Endothelial cell of umbilical vein (primary cell): ENCODE data around the gene PSENEN. TPM values are rescaled to one million over a fixed set of nuclear protein-coding genes. Genes with fewer than 3 reads are reported as not detected.
"Not testable (repeated sequence)": the region's sequence is repeated elsewhere in the genome, so short reads cannot be mapped to it uniquely, and the experiment has no call there.

Experiments
- BruUV-seq: library from RNA; stranded (reverse); fragments of 400-500 nt; replicated peaks from 2 replicates; lab custom pipeline; 2021; lab: Mats Ljungman, UMichigan
- CTCF ChIA-PET: fragments of 300-600, 350-600 bp; sonication (Branson Sonifier 250); formaldehyde crosslinking; loops from one replicate; lab custom pipeline; 2021; ENCODE audit warnings: antibody characterized with exemption, inconsistent platforms; lab: Charles Lee
- POLR2A ChIA-PET: fragments of 300-600, 350-600 bp; sonication (Branson Sonifier 250); formaldehyde crosslinking; loops from one replicate; lab custom pipeline; 2021; ENCODE audit warnings: antibody characterized with exemption, inconsistent platforms; lab: Charles Lee
- DNase-seq: peaks from one replicate; pipeline ENCODE4 v3.0.0-alpha.2; 2011; ENCODE audit warnings: low read depth, low spot score
- FAIRE-seq: peaks from 2 replicates; lab custom pipeline; 2011; peaks lifted over from hg19 to GRCh38; lab: Jason Lieb, UNC
- H2AFZ ChIP-seq: 2 replicates; pipeline ENCODE4 v1.6.0; 2012; ENCODE audit warnings: low read depth, low read length, control low read depth, inconsistent platforms
- H3K27ac ChIP-seq: 2 replicates; pipeline ENCODE4 v1.5.1; 2011; ENCODE audit warnings: low read depth, mild to moderate bottlenecking, control low read depth, low read length, moderate library complexity; ENCODE audit not compliant: insufficient read depth
- H3K27me3 ChIP-seq, 2 experiments: 2 replicates each; pipeline versions ENCODE4 v1.6.0 to v1.6.1; 2011; ENCODE audit warnings: low read length in 2 of 2, mixed read lengths in 1 of 2; ENCODE audit not compliant: control insufficient read depth in 2 of 2, insufficient read depth in 2 of 2
- H3K36me3 ChIP-seq, 2 experiments: 2 replicates in 1 of 2; 3 replicates in 1 of 2; pipeline ENCODE4 v1.5.1; 2011; ENCODE audit warnings: low read length in 2 of 2, mild to moderate bottlenecking in 1 of 2, moderate library complexity in 1 of 2; ENCODE audit not compliant: control insufficient read depth in 2 of 2, insufficient read depth in 2 of 2; ENCODE audit errors: extremely low read depth in 1 of 2
- H3K4me1 ChIP-seq: 3 replicates; pipeline ENCODE4 v1.5.1; 2011; ENCODE audit warnings: mild to moderate bottlenecking, low read length; ENCODE audit not compliant: control insufficient read depth, insufficient read depth; ENCODE audit errors: extremely low read depth
- H3K4me2 ChIP-seq: 2 replicates; pipeline ENCODE4 v1.6.1; 2011; ENCODE audit warnings: low read length, control low read depth, mixed read lengths; ENCODE audit not compliant: insufficient read depth
- H3K4me3 ChIP-seq, 3 experiments: fragments of 200-600 bp in 1 of 3; sonication (generic), shearing (Covaris generic) in 1 of 3; replicated peaks in 1 of 3; 2 replicates each; pipeline ENCODE4 v1.5.1; 2011 to 2016; ENCODE audit warnings: control low read depth in 3 of 3, low read length in 3 of 3, mild to moderate bottlenecking in 2 of 3, inconsistent platforms in 1 of 3, low read depth in 1 of 3, moderate library complexity in 1 of 3; ENCODE audit not compliant: insufficient read depth in 1 of 3
- H3K79me2 ChIP-seq: 2 replicates; pipeline ENCODE4 v1.6.0; 2012; ENCODE audit warnings: low read length, inconsistent platforms; ENCODE audit not compliant: control insufficient read depth, insufficient read depth
- H3K9ac ChIP-seq: replicated peaks from 2 replicates; pipeline ENCODE3; 2011; ENCODE audit warnings: low read length, control low read depth; ENCODE audit not compliant: insufficient read depth; ENCODE audit errors: extremely low read depth
- H3K9me1 ChIP-seq: replicated peaks from 3 replicates; pipeline ENCODE4 v1.6.0; 2011; ENCODE audit warnings: mild to moderate bottlenecking, low read length; ENCODE audit not compliant: control insufficient read depth, insufficient read depth; ENCODE audit errors: extremely low read depth
- H3K9me3 ChIP-seq: replicated peaks from 2 replicates; pipeline ENCODE4 v1.5.1; 2012; ENCODE audit warnings: low read length, inconsistent platforms; ENCODE audit not compliant: control insufficient read depth, insufficient read depth
- H4K20me1 ChIP-seq: replicated peaks from 2 replicates; pipeline ENCODE3; 2011; ENCODE audit warnings: mild to moderate bottlenecking, low read length; ENCODE audit not compliant: control insufficient read depth, insufficient read depth; ENCODE audit errors: extremely low read depth
- CTCF ChIP-seq, 2 donors: IDR thresholded peaks; 1 replicate in 1 of 2; 2 replicates in 1 of 2; pipeline ENCODE4 v1.5.1; 2011; ENCODE audit warnings: low read length in 2 of 2, mild to moderate bottlenecking in 2 of 2, moderate library complexity in 2 of 2, control low read depth in 1 of 2, inconsistent platforms in 1 of 2, low read depth in 1 of 2; ENCODE audit not compliant: insufficient read depth in 1 of 2; ENCODE audit errors: extremely low read depth in 1 of 2
- EZH2 ChIP-seq: IDR thresholded peaks from 2 replicates; pipeline ENCODE4 v1.6.1; 2012; ENCODE audit warnings: borderline replicate concordance, low read depth, mild to moderate bottlenecking, moderate library complexity, low read length, inconsistent platforms; ENCODE audit not compliant: severe bottlenecking
- FOS ChIP-seq: IDR thresholded peaks from 2 replicates; pipeline ENCODE4 v1.6.1; 2011; ENCODE audit warnings: mild to moderate bottlenecking, low read length, moderate library complexity, borderline replicate concordance; ENCODE audit not compliant: insufficient read depth
- GATA2 ChIP-seq: IDR thresholded peaks from 2 replicates; pipeline ENCODE4 v1.7.0; 2011; ENCODE audit warnings: low read depth, mild to moderate bottlenecking, moderate library complexity, mixed read lengths, low read length; ENCODE audit not compliant: insufficient read length, insufficient read depth
- JUN ChIP-seq: IDR thresholded peaks from 2 replicates; pipeline ENCODE4 v1.6.1; 2011; ENCODE audit warnings: borderline replicate concordance, low read depth; ENCODE audit not compliant: insufficient read length, insufficient read depth
- MAX ChIP-seq: IDR thresholded peaks from 2 replicates; pipeline ENCODE4 v1.6.1; 2011; ENCODE audit not compliant: insufficient read depth, insufficient read length
- MYC ChIP-seq: IDR thresholded peaks from one replicate; pipeline ENCODE4 v1.6.1; 2011; ENCODE audit warnings: mild to moderate bottlenecking, low read depth, low read length
- POLR2A ChIP-seq: IDR thresholded peaks from 2 replicates; pipeline ENCODE4 v1.6.1; 2012; ENCODE audit warnings: low read depth, mild to moderate bottlenecking, control low read depth, low read length
- POLR2AphosphoS5 ChIP-seq: IDR thresholded peaks from 2 replicates; pipeline ENCODE4 v1.6.1; 2012; ENCODE audit warnings: low read depth, mild to moderate bottlenecking, control low read depth, low read length, moderate library complexity; ENCODE audit not compliant: insufficient read depth
- dilution Hi-C: fragments of 300-500 bp; cut with MboI; formaldehyde crosslinking; loops from one replicate; pipeline ENCODE4 v1.15.0; 2019; ENCODE audit warnings: low sequenced_read_pairs; ENCODE audit not compliant: extremely low pct_ligation_motif_present
- intact Hi-C: fragments of 100-400 bp; cut with micrococcal nuclease; formaldehyde crosslinking; loops from one replicate; pipeline ENCODE4 v1.10.0; 2022
- polyA plus RNA-seq, 4 experiments: library from polyadenylated mRNA; depleted of rRNA in 3 of 4; stranded (reverse) in 3 of 4; unstranded in 1 of 4; fragments of >200 nt; gene quantifications; 2 replicates each; pipeline versions ENCODE4 v1.2.1 to v1.2.3, GENCODE V29; 2011 to 2012; ENCODE audit warnings: missing spikeins in 1 of 4
- total RNA-seq: library from RNA; stranded (reverse); gene quantifications from 2 replicates; pipeline ENCODE4 v1.2.3, GENCODE V29; 2021

Gene PSENEN
- total and polyA plus RNA-seq, 2 donors (not counting 3 experiments of a cell fraction or from before 2014, with no cell fraction given): 60.0 to 70.1 TPM

DNA sequence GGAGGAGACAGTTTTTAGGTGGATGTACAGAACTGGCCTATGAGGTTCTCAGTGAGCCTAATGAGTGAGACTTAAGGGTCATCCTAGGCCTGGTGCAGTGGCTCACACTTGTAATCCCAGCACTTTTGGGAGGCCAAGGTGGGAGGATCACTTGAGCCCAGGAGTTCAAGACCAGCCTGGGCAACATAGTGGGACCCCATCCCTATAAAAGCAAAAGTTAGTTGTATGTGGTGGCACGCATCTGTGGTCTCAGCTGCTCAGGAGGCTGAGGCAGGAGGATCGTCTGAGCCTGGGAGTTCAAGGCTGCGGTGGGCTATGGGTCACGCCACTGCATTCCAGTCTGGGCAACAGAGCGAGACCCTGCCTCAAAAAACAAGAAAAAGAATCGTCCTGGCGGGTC lies 21.3 kb upstream of the PSENEN start:
- H3K4me1 ChIP-seq, FAIRE-seq, BruUV-seq, H3K27me3 ChIP-seq, intact Hi-C loops, H3K4me2 ChIP-seq, dilution Hi-C loops, CTCF ChIA-PET, H3K4me3 ChIP-seq, H3K27ac ChIP-seq, DNase-seq, H3K9me3 ChIP-seq, POLR2A ChIA-PET, H2AFZ ChIP-seq, H3K9me1 ChIP-seq, H4K20me1 ChIP-seq, H3K9ac ChIP-seq: not testable (repeated sequence)
- peaks cover 26 to 73% of the 10 kb centered on the region in 2 experiments for H3K36me3 ChIP-seq
- H3K79me2 ChIP-seq: peaks cover 19% of the 10 kb centered on the region

DNA sequence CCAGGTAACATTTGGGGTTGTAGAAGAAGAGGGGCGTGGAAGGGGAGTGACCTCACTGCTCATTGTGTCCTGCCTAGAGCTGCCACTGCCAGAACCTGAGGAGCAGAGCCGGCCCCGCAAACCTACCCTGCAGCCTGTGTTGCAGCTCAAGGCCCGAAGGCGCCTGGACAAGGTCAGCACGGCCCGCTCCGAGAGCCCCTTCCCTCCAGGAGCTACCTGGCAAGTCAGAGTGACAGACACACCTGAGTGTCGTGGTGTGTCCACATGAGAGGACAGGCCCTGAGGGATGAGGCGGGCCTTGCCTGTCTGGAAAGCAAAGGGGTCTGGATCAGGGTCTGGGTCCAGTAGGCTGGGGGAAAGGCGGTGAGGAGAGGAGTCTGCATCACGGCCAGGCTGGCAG lies 20.9 kb upstream of the PSENEN start:
- dilution Hi-C loops: no loop called here
- TF ChIP-seq POLR2AphosphoS5 (no peak), GATA2 (no peak), EZH2 (no peak), POLR2A (no peak), MYC (no peak), FOS (no peak), CTCF (IDR thresholded peaks at IDR 0.05; ENCODE audit: extremely low read depth in 1 of 2, insufficient read depth in 1 of 2, low read depth in 1 of 2, low read length in 2 of 2) (no peak), JUN (no peak), MAX (no peak)
- ChIA-PET CTCF (no interaction called here), POLR2A (no interaction called here)
- no peaks in the 10 kb centered on the region for H4K20me1 ChIP-seq
- peaks cover 26 to 75% of the 10 kb centered on the region in 2 experiments for H3K36me3 ChIP-seq
- H3K79me2 ChIP-seq: peaks cover 15% of the 10 kb centered on the region
- no peak overlapping the region for H3K4me2 ChIP-seq
- DNase-seq: no peak
- H3K27ac ChIP-seq: no peak overlapping the region
- H3K27me3 ChIP-seq: no peaks in the 10 kb centered on the region
- H3K4me1 ChIP-seq: no peaks in the 10 kb centered on the region
- H2AFZ ChIP-seq: no peak overlapping the region
- no peak overlapping the region for H3K9ac ChIP-seq
- no peak overlapping the region for H3K4me3 ChIP-seq
- no peaks in the 10 kb centered on the region for H3K9me3 ChIP-seq
- FAIRE-seq: no peak
- intact Hi-C loops: no loop called here
- no TSS peak for BruUV-seq
- no peaks in the 10 kb centered on the region for H3K9me1 ChIP-seq
